HepG2 (cell line): ENCODE results near the gene FALEC. TPM values are rescaled to one million over a fixed set of nuclear protein-coding genes. Genes with fewer than 3 reads are reported as not detected.

ENCODE experiments used
- FOXA1 ChIP-seq, 2 experiments: fragments of 450-650 bp in 1 of 2; sonication (generic) in 1 of 2; formaldehyde crosslinking in 1 of 2; IDR thresholded peaks; 2 replicates each; pipeline versions ENCODE4 v1.4.0 to v1.6.1; 2016 to 2020; ENCODE audit warnings: missing genetic modification reagents in 1 of 2
- KLF15 ChIP-seq: sonication (generic); formaldehyde crosslinking; IDR thresholded peaks from 2 replicates; pipeline ENCODE4 v1.8.1; 2023; ENCODE audit warnings: borderline replicate concordance, mild to moderate bottlenecking, inconsistent platforms, missing genetic modification reagents, mixed read lengths
- PHF8 ChIP-seq: sonication (generic); formaldehyde crosslinking; IDR thresholded peaks from 2 replicates; pipeline ENCODE4 v1.5.0; 2020; ENCODE audit warnings: missing genetic modification reagents
- SRSF1 ChIP-seq: fragments of 200-400 bp; formaldehyde crosslinking; optimal IDR thresholded peaks from 2 replicates; pipeline ENCODE3; 2017; ENCODE audit warnings: mild to moderate bottlenecking, low read depth, low read length, moderate library complexity
- SRSF4 ChIP-seq: fragments of 200-400 bp; formaldehyde crosslinking; IDR thresholded peaks from one replicate; pipeline ENCODE4 v1.6.1; 2018; ENCODE audit warnings: mild to moderate bottlenecking, low read depth, low read length, moderate library complexity; ENCODE audit not compliant: poor library complexity, severe bottlenecking
- TAF15 ChIP-seq: fragments of 200-400 bp; formaldehyde crosslinking; IDR thresholded peaks from one replicate; pipeline ENCODE4 v1.6.1; 2018; ENCODE audit warnings: mild to moderate bottlenecking, low read depth, low read length; ENCODE audit not compliant: poor library complexity, severe bottlenecking
- USF2 ChIP-seq, 2 experiments: sonication (generic) in 1 of 2; formaldehyde crosslinking in 1 of 2; IDR thresholded peaks; 2 replicates each; pipeline versions ENCODE4 v1.5.1 to v1.6.1; 2011 to 2020; ENCODE audit warnings: borderline replicate concordance in 1 of 2, low read depth in 1 of 2, low read length in 1 of 2, mild to moderate bottlenecking in 1 of 2, missing genetic modification reagents in 1 of 2, moderate library complexity in 1 of 2
- ZBTB7B ChIP-seq: sonication (generic); formaldehyde crosslinking; IDR thresholded peaks from 2 replicates; pipeline ENCODE4 v1.4.0; 2020; ENCODE audit warnings: missing genetic modification reagents
- ZFP36L2 ChIP-seq: sonication (generic); formaldehyde crosslinking; IDR thresholded peaks from 2 replicates; pipeline ENCODE4 v1.4.0; 2020; ENCODE audit warnings: missing genetic modification reagents
- ZNF484 ChIP-seq: sonication (generic); formaldehyde crosslinking; IDR thresholded peaks from 2 replicates; pipeline ENCODE4 v1.5.1; 2020; ENCODE audit warnings: mild to moderate bottlenecking, low read depth, missing genetic modification reagents, borderline replicate concordance
- ZNF605 ChIP-seq: sonication (generic); formaldehyde crosslinking; IDR thresholded peaks from 2 replicates; pipeline ENCODE4 v1.8.0; 2022; ENCODE audit warnings: mild to moderate bottlenecking, missing genetic modification reagents
- polyA plus RNA-seq, 8 experiments: library from polyadenylated mRNA; depleted of rRNA in 3 of 8; stranded (reverse) in 7 of 8; unstranded in 1 of 8; fragments of >200 nt; fragmentation: Illumina TruSeq in 4 of 8; extraction: Trizol in 4 of 8; gene quantifications; 2 replicates each; pipeline versions ENCODE4 v1.2.1 to v1.2.3, GENCODE V29; 2011 to 2016; ENCODE audit warnings: low read depth in 4 of 8, missing spikeins in 1 of 8, mixed read lengths in 1 of 8; ENCODE audit not compliant: insufficient read depth in 1 of 8
- total RNA-seq, 5 experiments: library from RNA; depleted of rRNA; stranded (reverse); fragments of >200 nt; fragmentation: Illumina TruSeq; extraction: Trizol; gene quantifications; 2 replicates each; pipeline ENCODE4 v1.2.3, GENCODE V29; 2016; ENCODE audit warnings: low read depth in 1 of 5
- TF ChIP-seq, protein P1 (sequence below): sonication (generic); formaldehyde crosslinking; IDR thresholded peaks from 2 replicates; pipeline ENCODE4 v1.8.0; 2023; ENCODE audit warnings: mild to moderate bottlenecking, missing genetic modification reagents
- TF ChIP-seq, protein P2 (sequence below): sonication (generic); formaldehyde crosslinking; IDR thresholded peaks from 2 replicates; pipeline ENCODE4 v1.8.0; 2022; ENCODE audit warnings: missing genetic modification reagents, mild to moderate bottlenecking, inconsistent platforms, borderline replicate concordance

Gene FALEC
- total and polyA plus RNA-seq, 2 of the 13 experiments (the other 11 are each of a cell fraction or from before 2014, with no cell fraction given) = 0.33 to 0.71 TPM

GRCh38 chr1:150549496-150550221 lies 34.1 kb downstream of the FALEC start (continued):
- TF ChIP-seq, protein P1, sequence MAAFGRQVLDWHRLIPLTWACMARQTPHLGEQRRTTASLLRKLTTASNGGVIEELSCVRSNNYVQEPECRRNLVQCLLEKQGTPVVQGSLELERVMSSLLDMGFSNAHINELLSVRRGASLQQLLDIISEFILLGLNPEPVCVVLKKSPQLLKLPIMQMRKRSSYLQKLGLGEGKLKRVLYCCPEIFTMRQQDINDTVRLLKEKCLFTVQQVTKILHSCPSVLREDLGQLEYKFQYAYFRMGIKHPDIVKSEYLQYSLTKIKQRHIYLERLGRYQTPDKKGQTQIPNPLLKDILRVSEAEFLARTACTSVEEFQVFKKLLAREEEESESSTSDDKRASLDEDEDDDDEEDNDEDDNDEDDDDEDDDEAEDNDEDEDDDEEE (CRISPR knock-in tag) = no peak
- TF ChIP-seq USF2 (IDR thresholded peaks at IDR 0.05; ENCODE audit: low read depth, low read length) = no peak
- no peak for TF ChIP-seq USF2 (CRISPR knock-in tag; IDR thresholded peaks at IDR 0.05; ENCODE audit: borderline replicate concordance)
- TF ChIP-seq ZBTB7B (CRISPR knock-in tag) = peak; percentile 70
- TF ChIP-seq ZNF605 (CRISPR knock-in tag) = peak; percentile 3; the same call in 1 of the 2 replicates
- TF ChIP-seq PHF8 = peak; percentile 15; the same call in 1 of the 2 replicates
- TF ChIP-seq, protein P2, sequence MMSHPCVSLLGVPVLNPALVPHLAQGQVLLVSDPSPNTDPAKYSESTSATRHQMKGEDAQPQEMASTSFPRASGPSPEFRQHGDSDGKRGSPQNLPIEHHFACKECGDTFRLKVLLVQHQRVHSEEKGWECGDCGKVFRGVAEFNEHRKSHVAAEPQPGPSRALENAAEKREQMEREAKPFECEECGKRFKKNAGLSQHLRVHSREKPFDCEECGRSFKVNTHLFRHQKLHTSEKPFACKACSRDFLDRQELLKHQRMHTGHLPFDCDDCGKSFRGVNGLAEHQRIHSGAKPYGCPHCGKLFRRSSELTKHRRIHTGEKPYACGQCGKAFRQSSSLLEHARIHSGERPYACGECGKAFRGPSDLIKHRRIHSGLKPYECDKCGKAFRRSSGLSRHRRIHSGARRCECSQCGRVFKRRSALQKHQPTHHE (CRISPR knock-in tag) = no peak
- peak; percentile 17 for TF ChIP-seq SRSF1
- TF ChIP-seq ZNF484 (CRISPR knock-in tag) = no peak
- no peak for TF ChIP-seq TAF15
- TF ChIP-seq ZFP36L2 (CRISPR knock-in tag) = no peak
- no peak for TF ChIP-seq FOXA1 (IDR thresholded peaks at IDR 0.05)
- TF ChIP-seq FOXA1 (CRISPR knock-in tag; IDR thresholded peaks at IDR 0.05) = no peak
- no peak for TF ChIP-seq SRSF4
- no peak for TF ChIP-seq KLF15
